Activated B cell treated with CpG ODN at 0.5 μM for 24 hours (primary cell): Measurements from ENCODE around the gene IRS4. TPM values are rescaled to one million over a fixed set of nuclear protein-coding genes. Genes with fewer than 3 reads are reported as not detected.

Experiments used
- ATAC-seq: fragments of 200-7000 bp; cut with Tn5 transposase; one replicate; pipeline ENCODE4 v1.10.0; 2021; ENCODE audit warnings: low read depth, mild to moderate bottlenecking, moderate library complexity
- CTCF ChIA-PET: fragments of 350-600 bp; sonication (Branson Sonifier 250); formaldehyde crosslinking; loops from one replicate; lab custom pipeline; 2021; ENCODE audit warnings: antibody characterized with exemption; lab: Charles Lee
- POLR2A ChIA-PET: fragments of 350-600 bp; sonication (Branson Sonifier 250); formaldehyde crosslinking; loops from one replicate; lab custom pipeline; 2021; ENCODE audit warnings: antibody characterized with exemption; lab: Charles Lee
- DNase-seq: peaks from one replicate; pipeline ENCODE4 v3.0.0; 2022
- H3K27ac Mint-ChIP-seq: one replicate; pipeline ENCODE4 v1.8.0; 2020; ENCODE audit warnings: mixed read lengths
- H3K27me3 Mint-ChIP-seq: one replicate; pipeline ENCODE4 v1.8.0; 2021; ENCODE audit warnings: mixed read lengths
- H3K36me3 Mint-ChIP-seq: one replicate; pipeline ENCODE4 v1.8.0; 2021; ENCODE audit warnings: low read depth, mixed read lengths
- H3K4me1 Mint-ChIP-seq: one replicate; pipeline ENCODE4 v1.8.0; 2021; ENCODE audit warnings: mixed read lengths
- H3K4me3 Mint-ChIP-seq: one replicate; pipeline ENCODE4 v1.8.0; 2020; ENCODE audit warnings: mild to moderate bottlenecking, mixed read lengths
- H3K9me3 Mint-ChIP-seq: one replicate; pipeline ENCODE4 v1.8.0; 2020; ENCODE audit warnings: mixed read lengths
- CTCF ChIP-seq: fragments of 200-600 bp; IDR thresholded peaks from one replicate; pipeline ENCODE4 v1.8.0; 2022; ENCODE audit warnings: antibody characterized with exemption, mild to moderate bottlenecking
- intact Hi-C: fragments of 100-400 bp; cut with micrococcal nuclease; formaldehyde crosslinking; loops from one replicate; pipeline ENCODE4 v1.15.1; 2024
- total RNA-seq: library from RNA; stranded (reverse); gene quantifications from 2 replicates; pipeline ENCODE4 v1.2.3, GENCODE V29; 2022

The IRS4 gene
- total RNA-seq, 1 donor from 2014 or later: not detected

DNA sequence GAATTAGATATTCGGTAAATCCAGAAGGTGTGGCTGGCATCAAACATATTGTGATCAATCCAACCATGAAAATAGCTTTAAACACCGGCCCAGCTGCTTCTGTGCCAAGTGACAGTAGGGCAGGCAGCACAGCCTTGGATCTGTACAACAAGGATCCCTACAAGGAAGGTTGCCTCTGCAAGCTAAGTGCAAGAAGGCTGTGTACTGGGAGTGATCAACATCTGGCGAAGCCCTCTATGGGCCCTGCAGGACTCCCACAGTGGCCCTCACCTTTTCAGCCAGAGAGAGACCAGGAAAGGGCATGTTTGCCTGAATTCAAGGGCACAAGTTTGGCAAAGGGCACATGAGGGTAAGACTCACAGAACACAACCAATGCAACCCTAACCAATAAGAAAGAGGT lies 9.6 kb downstream of the IRS4 start:
- Mint-ChIP-seq H3K27ac (no peak overlapping the region), H3K9me3 (no peaks in the 10 kb centered on the region)
- POLR2A ChIA-PET: no interaction called here

GRCh38 chrX:108722561-108722960 lies 13.8 kb downstream of the IRS4 start:
- ATAC-seq (no peak), DNase-seq (no peak)
- CTCF ChIA-PET: no interaction called here
- Mint-ChIP-seq H3K36me3 (no peaks in the 10 kb centered on the region), H3K4me3 (no peak overlapping the region), H3K4me1 (no peaks in the 10 kb centered on the region), H3K27me3 (no peaks in the 10 kb centered on the region), H3K27ac (no peak overlapping the region), H3K9me3 (no peaks in the 10 kb centered on the region)
- TF ChIP-seq CTCF: no peak
- intact Hi-C loops: no loop called here
- POLR2A ChIA-PET: no interaction called here

More for the DNA sequence above, 9.6 kb downstream of the IRS4 start:
- CTCF ChIA-PET: no interaction called here
- ATAC-seq (no peak), DNase-seq (no peak)
- Mint-ChIP-seq H3K4me3 (no peak overlapping the region), H3K27me3 (peaks cover 3% of the 10 kb centered on the region), H3K36me3 (no peaks in the 10 kb centered on the region), H3K4me1 (no peaks in the 10 kb centered on the region)
- intact Hi-C loops: no loop called here
- TF ChIP-seq CTCF: no peak

DNA sequence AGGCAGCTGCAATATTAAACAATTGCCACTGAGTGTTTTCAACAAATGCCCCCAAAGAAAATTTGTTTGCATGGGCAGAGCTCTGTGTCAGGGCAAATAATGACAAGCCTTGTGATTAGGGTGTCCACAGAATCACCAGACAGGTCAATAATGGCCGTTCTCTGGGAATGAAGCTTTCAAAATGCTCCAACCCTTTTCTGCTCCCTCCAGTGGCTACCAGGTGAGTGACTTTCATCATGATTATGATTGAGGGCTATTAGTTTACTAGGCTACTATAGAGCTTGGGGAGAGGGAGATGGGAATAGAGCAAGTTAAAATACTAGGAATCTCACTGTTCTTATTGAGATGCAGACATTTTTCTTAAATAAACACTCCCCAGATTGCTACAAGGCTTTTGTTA lies 23.5 kb downstream of the IRS4 start:
- intact Hi-C loops: no loop called here
- Mint-ChIP-seq H3K4me3 (no peak overlapping the region), H3K36me3 (no peaks in the 10 kb centered on the region), H3K9me3 (peaks cover 10% of the 10 kb centered on the region), H3K27ac (no peak overlapping the region), H3K27me3 (no peaks in the 10 kb centered on the region), H3K4me1 (no peaks in the 10 kb centered on the region)
- CTCF ChIA-PET: no interaction called here
- no peak for TF ChIP-seq CTCF
- ATAC-seq (no peak), DNase-seq (no peak)
- POLR2A ChIA-PET: no interaction called here

DNA sequence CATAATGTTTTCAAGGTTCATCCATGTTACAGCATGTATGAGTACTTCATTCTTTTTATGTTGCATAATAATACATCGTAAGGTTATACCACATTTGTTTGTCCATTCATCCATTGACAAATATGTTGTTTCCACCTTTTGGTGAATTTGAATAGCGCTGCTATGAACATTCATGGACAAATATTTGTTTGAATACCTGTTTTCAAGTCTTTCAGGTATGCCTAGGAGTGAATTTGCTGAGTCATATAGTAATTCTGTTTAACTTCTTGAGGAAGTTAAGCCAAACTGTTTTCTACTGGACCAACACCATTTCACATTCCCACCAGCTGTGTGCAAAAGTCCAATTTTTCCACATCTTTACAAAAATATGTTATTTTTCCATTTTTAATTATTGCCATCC lies 31.5 kb downstream of the IRS4 start:
- intact Hi-C loops: no loop called here
- no peak overlapping the region for H3K27ac Mint-ChIP-seq
- H3K9me3 Mint-ChIP-seq: no peaks in the 10 kb centered on the region
- ChIA-PET CTCF (no interaction called here), POLR2A (no interaction called here)
- DNase-seq: no peak
- H3K4me3 Mint-ChIP-seq: no peak overlapping the region
- H3K36me3 Mint-ChIP-seq: no peaks in the 10 kb centered on the region
- H3K27me3 Mint-ChIP-seq: no peaks in the 10 kb centered on the region
- no peak for ATAC-seq
- H3K4me1 Mint-ChIP-seq: no peaks in the 10 kb centered on the region
- no peak for TF ChIP-seq CTCF

DNA sequence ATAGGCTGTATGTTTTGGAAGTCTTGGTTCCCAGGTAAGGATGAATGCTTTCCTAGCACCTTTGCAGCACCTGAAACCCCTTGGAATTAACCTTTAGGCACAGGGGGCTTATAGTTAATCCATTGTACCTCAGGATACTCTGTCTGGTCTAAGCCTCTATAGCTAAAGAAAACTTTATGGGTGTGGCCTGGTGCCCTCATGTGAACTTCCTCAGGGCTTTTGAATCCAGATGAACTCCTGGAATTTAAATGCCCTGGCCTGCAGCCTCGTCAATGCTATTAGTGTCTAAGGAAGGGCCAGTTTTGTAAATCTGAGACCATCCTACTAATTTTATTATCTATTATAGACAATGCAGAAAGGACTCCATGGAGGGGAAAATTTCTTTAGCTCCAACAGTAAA lies 33.8 kb downstream of the IRS4 start:
- no peaks in the 10 kb centered on the region for H3K36me3 Mint-ChIP-seq
- H3K4me3 Mint-ChIP-seq: no peak overlapping the region
- intact Hi-C loops: no loop called here
- no peak for TF ChIP-seq CTCF
- POLR2A ChIA-PET: no interaction called here
- ATAC-seq (no peak), DNase-seq (no peak)
- H3K27me3 Mint-ChIP-seq: no peaks in the 10 kb centered on the region
- H3K27ac Mint-ChIP-seq: no peak overlapping the region
- CTCF ChIA-PET: no interaction called here
- H3K4me1 Mint-ChIP-seq: no peaks in the 10 kb centered on the region
- H3K9me3 Mint-ChIP-seq: no peaks in the 10 kb centered on the region
